Measurements from ENCODE around the gene CITED2.

CITED2 gene

DNA sequence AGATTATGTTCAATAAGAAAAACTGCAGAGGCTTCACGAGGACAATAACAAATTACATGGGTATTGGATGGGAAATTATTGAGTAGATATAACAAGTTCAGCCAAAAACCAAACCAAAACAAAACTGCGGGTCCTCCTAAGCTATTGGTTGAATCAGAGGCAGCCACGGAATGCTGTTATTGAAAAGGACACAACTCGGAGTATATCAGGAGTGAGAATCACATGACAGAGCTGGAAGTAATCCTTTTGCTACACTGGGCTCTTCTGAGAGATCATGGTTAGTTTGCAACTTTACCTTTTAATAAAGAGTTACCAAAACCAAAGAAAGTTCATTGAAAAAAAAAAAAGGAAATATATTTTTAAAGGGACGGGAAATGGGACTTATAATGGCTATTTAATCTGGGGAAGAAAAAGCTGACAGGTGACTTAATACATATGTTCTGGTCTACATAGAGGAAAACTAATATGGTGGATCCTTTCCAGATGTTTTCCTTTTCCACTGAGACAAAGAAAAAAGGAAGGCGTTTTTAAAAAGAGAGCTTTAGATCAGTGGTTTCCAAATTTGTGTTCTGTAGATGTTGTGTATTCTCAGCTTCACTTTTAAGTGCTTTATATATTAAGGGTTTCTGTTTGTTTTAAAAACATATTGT lies 6.9 kb upstream of the CITED2 start:
- DNase-seq = no peak

DNA sequence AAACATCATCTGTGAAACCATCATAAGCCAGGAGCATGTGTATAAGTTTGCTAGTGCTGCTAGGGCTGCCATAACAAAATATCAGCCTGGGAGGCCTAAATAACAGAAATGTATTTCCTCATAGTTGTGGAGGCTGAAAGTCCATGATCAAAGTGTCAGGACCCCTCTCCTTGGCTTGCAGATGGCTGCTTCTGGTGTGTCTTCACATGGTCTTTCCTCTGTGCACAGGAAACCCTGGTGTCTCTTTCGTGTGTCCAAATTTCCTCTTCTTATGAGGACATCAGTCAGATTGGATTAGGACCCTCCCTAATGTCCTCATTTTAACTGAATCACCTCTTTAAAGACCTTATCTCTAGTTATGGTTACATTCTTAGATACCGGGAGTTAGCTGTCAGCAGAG lies 6.2 kb upstream of the CITED2 start:
- no peak for DNase-seq

DNA sequence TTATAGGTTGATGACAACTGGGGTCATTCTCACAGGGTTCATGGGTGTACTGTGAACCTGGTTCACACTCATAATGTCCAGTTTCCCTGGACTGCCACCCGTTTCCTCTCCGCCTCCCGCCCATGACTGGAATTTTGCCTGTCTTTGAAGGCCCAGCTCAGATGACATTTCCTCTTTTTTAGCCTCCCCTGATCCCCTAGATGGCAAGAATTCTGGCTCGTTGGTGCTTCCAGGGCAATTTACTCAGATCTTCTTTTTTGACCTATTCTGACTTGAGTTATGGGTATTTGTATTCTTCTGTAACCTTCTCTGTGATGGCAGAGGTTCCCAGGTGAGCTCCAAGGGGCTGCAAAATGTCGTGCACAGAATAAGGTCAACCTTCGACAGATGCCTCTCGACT lies 5.7 kb upstream of the CITED2 start:
- no peak for DNase-seq

GRCh38 chr6:139378882-139379341 lies 4.5 kb upstream of the CITED2 start:
- DNase-seq = no peak

GRCh38 chr6:139378226-139378625 lies 3.8 kb upstream of the CITED2 start:
- no peak for DNase-seq

DNA sequence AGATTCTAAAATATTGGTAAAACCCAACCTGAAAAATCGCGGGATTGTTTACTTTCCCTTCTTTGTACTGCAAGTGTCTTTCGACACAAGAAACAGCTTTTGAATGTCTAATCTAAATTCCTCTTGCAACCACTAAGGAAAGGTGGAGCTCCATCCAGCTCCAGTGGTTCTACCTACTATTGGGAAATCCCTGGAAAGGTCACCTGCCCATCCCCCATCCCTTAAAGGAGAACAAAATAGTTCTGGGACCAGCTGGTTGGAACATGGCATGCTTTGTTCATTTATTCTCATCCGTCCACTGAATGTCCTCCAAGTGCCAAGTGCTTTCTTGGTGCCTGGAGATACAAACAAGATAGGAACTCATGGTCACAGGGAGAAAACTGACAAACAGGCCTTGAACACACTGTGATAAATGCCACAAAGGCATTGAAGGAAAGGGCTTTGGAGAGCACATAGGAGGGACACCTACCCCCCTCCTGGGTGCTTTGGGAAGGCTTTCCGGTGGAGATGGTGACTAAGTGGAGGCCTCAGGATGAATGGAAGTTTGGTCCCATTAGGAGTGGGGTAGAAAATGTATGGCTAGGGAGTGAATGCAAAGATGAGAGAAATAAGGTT lies 2.3 kb upstream of the CITED2 start:
- DNase-seq = no peak

DNA sequence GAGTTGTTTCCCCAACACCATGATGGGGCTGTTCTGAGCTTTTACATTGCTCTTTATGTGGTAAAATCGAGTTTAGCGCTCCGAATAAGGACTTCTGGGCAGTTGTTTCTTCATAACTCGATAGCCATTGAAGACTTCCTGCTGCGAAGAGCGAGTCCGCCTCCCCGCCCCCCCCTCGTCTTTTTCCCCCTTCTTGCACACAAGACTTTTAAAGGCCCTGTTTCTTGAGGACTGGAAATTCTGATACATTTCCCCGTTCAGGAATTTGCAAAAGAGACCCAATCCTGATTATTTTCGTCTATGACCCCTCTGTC lies 1.5 kb upstream of the CITED2 start:
- no peak for DNase-seq

GRCh38 chr6:139375226-139376016 lies 973 bp upstream of the CITED2 start:
- peak; percentile 87 to 93 for DNase-seq

- DNase-seq = no peak
Measured at GRCh38 chr6:139373928-139374356, 506 bp downstream of the CITED2 start.

GRCh38 chr6:139373154-139373927 lies 1.1 kb downstream of the CITED2 start:
- DNase-seq = peak; percentile 18 to 69

GRCh38 chr6:139372326-139373153 lies 1.9 kb downstream of the CITED2 start:
- no peak for DNase-seq

- no peak for DNase-seq
Measured at GRCh38 chr6:139371421-139372203, 2.8 kb downstream of the CITED2 start.

DNA sequence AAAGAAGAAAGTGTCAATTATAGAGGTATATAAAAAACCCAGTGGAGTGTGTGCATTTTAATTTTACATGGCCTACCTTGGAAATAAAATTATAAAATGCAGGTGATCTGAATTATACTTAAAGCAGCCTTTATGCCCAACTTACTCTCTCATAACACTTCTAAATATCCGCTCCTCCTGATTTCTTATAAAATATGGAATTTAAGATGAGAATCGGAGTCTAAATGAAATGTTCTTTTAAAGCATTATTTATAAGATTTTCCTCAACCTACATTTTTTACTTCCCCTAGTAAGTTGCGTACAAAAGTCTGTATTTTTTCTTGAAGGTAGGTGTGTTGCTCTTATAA lies 3.5 kb downstream of the CITED2 start:
- no peak for DNase-seq

GRCh38 chr6:139370283-139370998 lies 4.0 kb downstream of the CITED2 start:
- DNase-seq = peak; percentile 4 to 12

DNA sequence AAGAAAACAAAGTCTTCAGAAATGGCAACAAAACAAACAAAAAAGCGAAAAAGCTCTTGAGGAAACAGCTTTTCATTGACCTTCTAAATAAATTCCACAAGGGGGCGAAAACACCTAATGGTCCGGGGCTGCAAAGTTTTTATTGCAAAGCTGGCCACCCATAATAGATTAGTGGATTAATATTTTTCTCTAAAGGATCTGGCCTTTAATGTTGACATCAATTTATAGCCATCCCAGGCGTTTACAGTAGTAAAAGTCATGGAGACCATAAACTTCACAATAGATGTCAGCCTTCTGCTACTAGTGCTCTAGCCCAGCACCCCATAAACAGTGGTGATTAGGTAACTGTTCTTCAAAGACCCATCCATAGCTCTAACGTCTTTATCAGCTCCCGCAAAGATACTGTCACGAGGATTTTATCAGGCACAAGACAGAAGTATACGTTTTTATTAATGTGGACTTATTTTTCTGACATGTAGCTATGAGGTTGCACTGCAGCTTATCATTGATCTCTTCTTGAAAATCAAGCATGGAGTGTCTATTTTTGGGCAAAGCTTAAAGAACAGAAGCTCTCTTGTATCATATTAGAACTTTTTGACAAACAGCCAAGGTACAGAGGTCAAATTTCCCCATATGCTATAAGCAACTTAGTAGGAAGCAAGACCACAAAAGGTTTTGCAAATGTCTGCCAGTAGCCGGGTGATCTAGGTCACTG lies 4.7 kb downstream of the CITED2 start:
- DNase-seq = peak; percentile 25 to 32

DNA sequence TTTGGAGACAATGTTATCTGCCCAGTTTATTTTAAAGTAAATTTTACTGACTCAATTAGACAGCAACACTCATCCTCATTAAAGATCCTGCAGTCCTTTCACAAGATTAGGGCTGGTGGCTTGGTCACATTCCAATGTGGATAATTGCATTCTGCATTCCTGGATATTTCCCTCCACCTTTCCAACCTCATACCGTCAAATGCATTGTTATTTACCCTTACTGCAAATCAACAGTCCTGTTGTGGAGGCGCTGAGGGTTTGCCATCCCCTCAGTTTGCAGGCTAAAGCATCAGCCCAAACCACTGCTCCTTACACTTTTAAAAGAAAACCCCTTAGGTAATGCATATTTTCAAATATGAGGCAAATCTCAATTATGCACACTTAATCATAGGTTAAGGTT lies 5.4 kb downstream of the CITED2 start:
- no peak for DNase-seq

- no peak for DNase-seq
Measured at GRCh38 chr6:139368661-139369060, 5.8 kb downstream of the CITED2 start.

- no peak for DNase-seq
Measured at GRCh38 chr6:139367810-139368351, 6.6 kb downstream of the CITED2 start.

DNA sequence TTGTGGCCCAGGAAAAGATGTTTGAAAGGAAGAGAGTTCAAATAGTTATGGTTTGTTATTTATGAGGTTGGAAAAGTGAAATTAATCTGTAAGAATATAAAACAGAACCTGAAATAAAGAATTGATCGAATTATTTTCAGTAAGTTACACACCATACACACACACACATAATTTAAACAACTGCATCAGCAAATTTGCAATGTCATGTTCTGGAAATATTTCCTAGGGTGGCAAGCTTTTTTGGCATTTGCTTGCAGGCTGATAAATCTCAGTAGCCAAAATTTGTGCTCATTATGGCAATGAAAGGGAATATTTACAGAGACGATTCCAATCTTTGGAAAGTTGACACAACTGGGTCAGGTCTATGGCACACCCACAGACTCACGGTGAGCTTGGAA lies 9.5 kb downstream of the CITED2 start:
- no peak for DNase-seq

Data from NCI-H2081 (cell line).